IMR-90 (cell line): Measurements from ENCODE around the gene MTCL3.

Experiments used
- CEBPB ChIP-seq: IDR thresholded peaks from 2 replicates; pipeline ENCODE4 v1.6.1; 2012; ENCODE audit warnings: low read depth, low read length, improper control_type of control experiment
- CTCF ChIP-seq: conservative IDR thresholded peaks from 2 replicates; pipeline ENCODE4 v1.5.1; 2012; ENCODE audit warnings: mild to moderate bottlenecking, low read depth, low read length, improper control_type of control experiment
- NFE2L2 ChIP-seq: fragments of 150-350 bp; IDR thresholded peaks from 2 replicates; pipeline ENCODE4 v1.6.1; 2016; ENCODE audit warnings: low read depth, mild to moderate bottlenecking, low read length
- RAD21 ChIP-seq: IDR thresholded peaks from 2 replicates; pipeline ENCODE4 v1.6.1; 2012; ENCODE audit warnings: low read length, improper control_type of control experiment
- USF2 ChIP-seq: fragments of 150-350 bp; IDR thresholded peaks from 2 replicates; pipeline ENCODE4 v1.6.1; 2017; ENCODE audit warnings: mild to moderate bottlenecking, antibody characterized with exemption, low read length, low read depth

DNA sequence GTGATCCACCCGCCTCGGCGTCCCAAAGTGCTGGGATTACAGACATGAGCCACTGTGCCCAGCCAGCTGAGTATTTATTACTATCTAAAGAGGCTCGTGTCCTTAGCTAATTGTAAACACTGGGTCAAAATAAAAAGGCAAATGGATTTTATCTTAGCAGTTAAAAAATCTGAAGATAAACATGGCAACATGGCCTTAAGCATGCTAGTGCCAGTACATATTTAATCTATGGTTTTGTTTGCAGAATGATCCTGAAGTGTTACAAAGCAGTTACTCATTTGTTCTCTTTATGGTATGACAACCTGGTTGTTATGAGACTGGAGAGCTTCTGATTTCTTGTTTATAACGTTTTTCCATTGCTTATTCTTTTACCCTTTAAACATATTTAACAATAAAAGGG lies 56.1 kb downstream of the MTCL3 start:
- TF ChIP-seq CTCF = no peak
- no peak for TF ChIP-seq NFE2L2
- no peak for TF ChIP-seq USF2
- TF ChIP-seq CEBPB = no peak
- TF ChIP-seq RAD21 = no peak
